ENCODE data around the gene LRIG2. TPM values are rescaled to one million over a fixed set of nuclear protein-coding genes. Genes with fewer than 3 reads are reported as not detected.

Gene LRIG2
- total RNA-seq, 1 experiment from 2014 or later, result 23.2 TPM

GRCh38 chr1:113055570-113055969, 17.4 kb upstream of the LRIG2 start:
- no peak overlapping the region for H2BK20ac ChIP-seq (ENCODE audit: low read depth, low read length, poor library complexity, severe bottlenecking)

More at GRCh38 chr1:113055570-113055969, 17.4 kb upstream of the LRIG2 start:
- Histone ChIP-seq H3K9ac (ENCODE audit: extremely low read depth, insufficient read length, low read length) (no peak overlapping the region), H3K4me1 (ENCODE audit: insufficient read depth, low read length) (peaks cover 16% of the 10 kb centered on the region), H3K4me2 (ENCODE audit: insufficient read depth, insufficient read length, low read length) (no peak overlapping the region), H3K27ac (ENCODE audit: insufficient read length, low read depth, low read length) (no peak overlapping the region), H3K56ac (ENCODE audit: insufficient read length, low read depth, low read length) (no peak overlapping the region), H3K79me2 (ENCODE audit: insufficient read depth, low read length) (no peaks in the 10 kb centered on the region), H2AK5ac (ENCODE audit: insufficient read length, low read length) (no peak overlapping the region), H4K91ac (ENCODE audit: insufficient read length, low read depth, low read length) (no peak overlapping the region), H2BK5ac (ENCODE audit: insufficient read length, low read length) (no peak overlapping the region), H3K9me3 (ENCODE audit: control insufficient read depth, low read depth, low read length) (no peaks in the 10 kb centered on the region), H2AFZ (ENCODE audit: low read length) (no peak overlapping the region), H2BK12ac (ENCODE audit: insufficient read length, low read depth, low read length) (no peak overlapping the region), H4K5ac (ENCODE audit: insufficient read length, low read depth, low read length) (no peak overlapping the region), H3K4ac (ENCODE audit: low read depth, low read length) (no peak overlapping the region), H3K18ac (ENCODE audit: insufficient read length, low read depth, low read length) (no peak overlapping the region), H2BK120ac (ENCODE audit: low read depth, low read length, poor library complexity, severe bottlenecking) (no peak overlapping the region), H4K20me1 (ENCODE audit: control insufficient read depth, insufficient read depth, insufficient read length) (no peaks in the 10 kb centered on the region), H3K79me1 (ENCODE audit: insufficient read depth, low read depth, low read length, poor library complexity, severe bottlenecking) (no peaks in the 10 kb centered on the region), H4K8ac (replicated peaks; ENCODE audit: insufficient read length, low read depth, low read length) (no peak overlapping the region), H3K23me2 (ENCODE audit: insufficient read length, low read depth, low read length, poor library complexity, severe bottlenecking) (no peaks in the 10 kb centered on the region), H3K14ac (ENCODE audit: insufficient read depth, low read length) (no peak overlapping the region), H3K23ac (ENCODE audit: insufficient read length, low read depth, low read length) (no peak overlapping the region), H3K27me3 (ENCODE audit: insufficient read depth, low read length) (no peaks in the 10 kb centered on the region), H2BK15ac (ENCODE audit: low read depth, low read length) (no peak overlapping the region), H3T11ph (ENCODE audit: low read length) (no peak overlapping the region)
- H3K27me3 Mint-ChIP-seq (ENCODE audit: low read depth), result no peaks in the 10 kb centered on the region
- H3K4me3 Mint-ChIP-seq, result no peak overlapping the region
- peaks cover 29 to 40% of the 10 kb centered on the region in 2 experiments for H3K4me1 Mint-ChIP-seq
- no peak for TF ChIP-seq CTCF (conservative IDR thresholded peaks at IDR 0.05)
- no peak for DNase-seq
- no CpG with 5 or more reads among the region's 1 CpG for WGBS (ENCODE audit: extremely low coverage, insufficient read length, low lambda C conversion rate)
- no peaks in the 10 kb centered on the region for H3K36me3 Mint-ChIP-seq (ENCODE audit: insufficient read depth in 1 of 3, low read depth in 3 of 3)
- no peaks in the 10 kb centered on the region for H3K9me3 Mint-ChIP-seq
- no peak overlapping the region; a peak in 1 of 7 replicates for H3K27ac Mint-ChIP-seq
